HG03432 (cell line): ENCODE measurements around the gene SH3BP4.

Experiments
- ATAC-seq: cut with Tn5 transposase; IDR thresholded peaks from one replicate; pipeline ENCODE4 v1.9.1; 2021; ENCODE audit warnings: mild to moderate bottlenecking, moderate library complexity; ENCODE audit not compliant: unreplicated experiment

SH3BP4 gene

DNA sequence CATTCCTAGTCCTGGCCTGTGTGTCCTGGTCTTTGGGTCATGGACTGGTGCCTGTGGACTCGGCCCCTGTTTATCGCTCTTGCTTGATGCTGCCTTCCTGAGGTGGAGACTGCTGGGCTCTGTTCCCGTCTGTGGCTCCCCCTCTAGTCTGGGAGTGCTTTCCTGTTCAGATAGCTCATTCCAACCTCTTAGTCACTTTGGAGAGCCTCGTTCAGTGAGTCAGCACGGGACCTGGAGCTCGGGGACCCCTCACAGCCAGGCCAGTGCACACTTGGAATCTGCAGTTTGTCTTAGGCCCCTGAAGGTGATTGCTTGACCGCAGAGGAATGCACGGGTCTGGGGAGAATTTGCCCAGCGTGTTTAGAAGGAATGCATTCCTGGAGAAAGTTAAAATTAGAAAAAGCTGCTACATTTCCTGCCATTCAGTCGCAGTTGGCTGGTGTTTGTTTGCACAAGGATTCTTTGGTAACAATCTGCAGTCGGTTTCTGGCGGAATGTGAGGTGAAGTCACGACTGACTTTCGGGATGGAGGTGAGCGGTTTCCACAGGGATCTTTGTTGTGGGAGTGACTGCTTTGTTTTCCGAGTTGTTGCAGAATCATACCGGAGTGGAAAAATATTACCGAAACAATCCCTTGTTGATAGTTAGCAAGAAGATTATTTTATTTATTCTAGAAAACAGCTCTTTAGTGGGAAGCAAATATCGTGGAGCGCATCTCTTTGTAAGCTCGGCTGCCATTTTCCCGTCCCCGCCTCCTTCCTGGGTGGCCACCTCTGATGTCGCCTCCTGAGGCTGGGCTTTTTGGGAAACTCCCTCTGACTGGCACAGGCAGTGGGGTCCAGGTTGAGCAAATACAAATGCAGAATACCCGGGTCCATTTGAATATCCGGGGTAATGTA is 29.6 kb downstream of the SH3BP4 start:
- ATAC-seq, result no peak

DNA sequence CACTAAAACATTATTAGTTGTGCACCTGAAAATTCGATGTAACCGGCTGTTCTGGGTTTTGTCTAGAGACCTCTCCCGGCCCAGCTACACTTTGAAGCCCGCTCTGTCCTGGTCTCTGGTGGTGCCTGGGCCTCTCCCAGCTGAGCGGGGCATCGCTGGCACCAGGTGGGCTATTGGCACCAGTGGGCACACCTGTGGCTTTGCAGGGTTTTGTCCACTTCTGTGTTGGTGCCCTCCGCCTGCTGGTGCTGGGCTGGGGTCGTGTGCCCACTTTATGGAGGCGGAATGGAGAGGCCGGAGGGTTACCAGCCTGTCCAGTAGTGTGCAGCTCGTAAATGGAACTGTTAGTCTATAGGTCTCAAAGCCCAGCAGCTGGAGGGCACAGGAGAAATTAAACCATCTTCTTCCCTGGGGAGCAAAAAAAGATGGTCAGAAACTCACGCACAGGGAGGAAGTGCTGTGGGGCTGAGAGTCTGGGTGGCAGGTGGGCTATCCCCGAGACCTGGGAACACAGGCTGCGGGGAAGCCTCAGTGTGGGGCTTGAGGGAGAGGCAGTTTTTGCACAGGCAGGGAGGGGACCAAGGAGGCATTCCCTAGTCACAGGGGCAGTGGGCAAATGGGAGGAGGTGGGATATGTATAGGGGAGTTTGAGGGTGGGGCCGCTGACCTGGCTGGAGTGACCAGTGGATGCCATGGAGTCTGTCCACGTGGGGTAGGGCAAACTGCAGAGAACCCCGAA is 30.4 kb downstream of the SH3BP4 start:
- no peak for ATAC-seq

DNA sequence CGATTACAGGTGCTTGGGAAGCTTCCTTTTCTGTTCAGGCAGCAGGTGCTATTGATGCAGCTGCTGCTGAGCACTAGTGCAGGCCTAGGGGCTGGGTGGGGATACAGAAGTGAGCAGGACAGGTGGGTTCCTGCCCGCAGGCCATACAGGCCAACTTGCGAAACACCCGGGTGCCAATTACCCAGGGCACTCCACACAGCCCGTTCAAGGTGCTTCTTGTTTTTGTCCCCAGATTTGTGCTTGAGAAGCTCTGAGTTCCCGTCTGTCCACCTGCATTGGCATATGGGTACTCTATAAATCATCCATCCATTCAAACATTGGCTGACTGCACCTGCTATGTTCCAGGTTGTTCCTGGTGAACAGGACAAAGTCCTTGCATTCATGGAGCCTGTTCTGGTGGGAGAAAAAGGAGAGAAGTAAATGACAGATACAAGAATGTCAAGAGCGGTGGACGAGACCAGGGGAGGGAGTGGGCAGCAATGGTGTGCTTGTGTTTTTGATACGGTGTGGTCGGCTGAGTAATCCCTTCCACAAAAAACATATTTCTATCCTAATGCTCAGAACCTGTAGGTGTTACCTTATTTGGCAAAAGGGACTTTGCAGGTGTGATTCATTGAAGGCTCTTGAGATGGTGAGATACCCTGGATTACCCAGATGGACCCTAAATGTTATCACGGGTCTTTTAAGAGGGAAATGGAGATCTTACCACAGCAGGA is 31.4 kb downstream of the SH3BP4 start:
- ATAC-seq, result no peak

GRCh38 chr2:234985608-234986245 is 33.9 kb downstream of the SH3BP4 start:
- ATAC-seq, result no peak

DNA sequence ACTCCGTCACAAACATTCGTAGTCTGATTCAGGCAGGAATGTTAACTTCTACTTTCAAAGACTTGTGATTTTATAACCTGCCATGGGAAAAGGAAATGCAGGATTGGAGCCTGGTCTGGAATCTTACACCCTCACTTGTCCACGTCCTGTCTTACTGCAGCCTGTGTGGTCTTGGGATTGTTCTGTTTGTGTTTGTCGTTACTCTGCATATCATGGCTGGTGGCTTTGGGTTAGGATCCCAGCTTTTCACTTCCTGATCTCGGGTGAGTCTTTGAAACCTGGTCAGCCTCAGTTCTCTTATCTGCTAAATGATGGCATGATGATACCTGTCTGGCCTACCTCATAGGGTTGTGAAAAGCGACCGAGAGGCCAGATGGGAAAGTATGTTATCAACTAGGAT is 34.6 kb downstream of the SH3BP4 start:
- no peak for ATAC-seq

DNA sequence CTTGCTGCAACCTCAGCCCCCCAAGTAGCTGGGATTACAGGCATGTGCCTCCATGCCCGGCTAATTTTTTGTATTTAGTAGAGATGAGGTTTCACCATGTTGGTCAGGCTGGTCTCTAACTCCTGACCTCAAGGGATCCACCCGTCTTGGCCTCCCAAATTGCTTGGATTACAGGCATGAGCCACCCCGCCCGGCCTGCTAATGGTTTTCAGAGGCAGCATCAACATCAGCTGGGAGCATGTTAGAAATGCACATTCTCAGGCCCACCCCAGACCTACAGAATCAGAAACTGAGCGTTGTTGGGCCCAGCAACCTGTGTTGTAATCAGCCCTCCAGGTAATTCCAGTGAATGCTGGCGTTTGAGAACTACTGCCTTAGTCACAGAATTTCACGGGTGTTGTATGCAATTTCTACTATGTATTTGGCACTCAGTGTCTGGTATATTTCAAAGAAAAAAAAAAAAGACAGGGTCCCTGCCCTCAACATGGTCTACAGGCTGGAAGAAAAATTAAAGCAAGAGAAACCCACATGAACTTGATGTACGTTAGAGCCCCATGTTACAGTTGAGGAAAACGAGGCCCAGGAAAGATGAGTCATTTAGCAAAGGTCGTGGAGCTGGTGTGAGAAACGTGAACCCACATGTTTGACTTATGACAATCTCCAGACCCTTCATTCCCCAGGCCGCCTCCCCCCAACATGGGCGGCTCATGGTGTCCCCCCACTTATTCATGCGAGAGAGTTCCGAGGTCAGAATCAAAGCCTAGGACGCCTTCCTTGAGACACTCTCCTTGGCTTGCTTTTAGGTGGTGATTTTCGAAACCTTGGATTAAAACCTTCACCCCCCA is 35.3 kb downstream of the SH3BP4 start:
- ATAC-seq, result no peak

GRCh38 chr2:234987754-234988153 is 35.9 kb downstream of the SH3BP4 start:
- ATAC-seq, result no peak

DNA sequence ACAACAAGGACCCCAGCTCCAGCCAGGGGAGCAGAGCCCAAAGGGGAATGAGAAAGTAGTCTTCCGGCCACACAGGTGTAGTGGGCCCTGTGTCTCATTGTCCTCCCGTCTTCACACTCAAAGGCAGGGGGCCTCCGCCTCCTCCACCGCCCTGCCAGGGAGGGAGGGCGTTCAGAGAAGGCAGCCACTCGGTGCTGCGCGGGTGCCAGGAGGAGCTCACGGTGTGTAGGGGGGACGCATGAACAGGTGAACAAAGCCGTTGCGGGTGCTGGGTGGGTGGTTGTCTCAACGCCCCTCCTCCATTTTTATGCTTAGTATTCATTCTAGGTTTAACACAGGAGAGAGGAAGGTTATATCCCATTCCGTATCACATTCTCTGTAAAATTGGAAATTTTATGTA is 36.7 kb downstream of the SH3BP4 start:
- no peak for ATAC-seq

DNA sequence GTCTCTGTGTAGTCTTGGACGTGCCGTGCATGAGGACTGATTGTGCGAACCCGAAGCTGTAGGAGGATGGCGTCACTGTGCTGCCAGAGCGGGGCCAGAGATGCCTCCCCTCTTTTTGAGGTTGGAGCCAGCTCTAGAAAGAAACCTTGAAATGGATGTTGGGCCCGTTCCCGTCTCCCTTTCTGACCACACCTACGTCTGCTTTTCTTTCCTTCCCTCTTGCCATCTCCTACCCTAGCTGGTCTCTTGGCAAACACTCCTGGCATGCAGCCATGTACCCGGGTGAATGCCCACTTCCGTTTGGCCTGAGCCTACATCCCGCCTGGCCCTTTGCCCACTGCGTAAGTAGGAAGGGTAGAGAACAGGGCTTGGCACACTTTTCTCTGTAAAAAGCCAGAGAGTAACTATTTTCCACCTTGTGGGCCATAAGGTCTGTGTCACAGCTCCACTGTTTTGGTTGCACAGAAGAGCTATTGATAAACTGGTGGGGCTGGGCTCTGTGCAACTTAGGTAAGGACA is 37.4 kb downstream of the SH3BP4 start:
- no peak for ATAC-seq

- no peak for ATAC-seq
Measured at GRCh38 chr2:234990300-234990699, 38.5 kb downstream of the SH3BP4 start.

DNA sequence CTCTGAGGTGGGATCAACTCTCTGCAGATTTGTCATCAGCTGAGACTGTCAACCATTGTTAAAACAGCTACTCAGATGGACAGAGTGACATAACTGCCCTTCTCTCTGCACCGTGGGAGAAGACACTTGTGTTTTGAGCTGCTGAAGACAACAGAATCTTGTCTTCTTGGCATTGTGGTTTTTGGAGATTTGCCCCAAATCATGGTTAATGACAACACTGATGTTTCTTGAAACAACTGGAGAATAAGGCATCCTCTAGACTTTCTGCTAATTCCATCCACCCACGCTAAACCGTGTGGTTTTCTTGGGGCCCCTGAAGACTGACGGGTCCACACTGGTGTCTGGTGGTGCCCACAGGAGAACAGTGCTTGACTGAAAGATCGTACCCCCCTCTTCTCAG is 39.5 kb downstream of the SH3BP4 start:
- ATAC-seq, result no peak

- no peak for ATAC-seq
Measured at GRCh38 chr2:234991793-234992192, 40.0 kb downstream of the SH3BP4 start.

DNA sequence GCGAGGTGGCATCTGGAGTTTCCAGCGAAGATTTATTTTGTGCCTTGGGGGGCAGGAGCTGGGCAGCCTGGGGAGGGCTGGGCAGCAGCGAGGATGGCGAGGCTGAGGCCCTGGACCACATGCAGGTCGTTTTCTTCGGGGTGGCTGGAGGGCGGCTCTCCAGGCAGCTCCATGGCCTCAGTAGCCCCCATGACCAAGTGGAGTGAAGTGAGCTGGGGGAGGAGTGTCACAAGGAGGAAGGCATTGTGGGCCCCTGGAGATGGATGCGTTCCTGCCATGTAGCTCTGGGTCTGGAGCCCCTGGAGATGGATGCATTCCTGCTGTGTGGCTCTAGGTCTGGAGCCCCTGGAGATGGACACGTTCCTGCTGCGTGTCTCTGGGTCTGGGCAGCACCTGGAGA is 40.4 kb downstream of the SH3BP4 start:
- no peak for ATAC-seq

- ATAC-seq, result no peak
Measured at GRCh38 chr2:234992624-234993349, 41.0 kb downstream of the SH3BP4 start.

DNA sequence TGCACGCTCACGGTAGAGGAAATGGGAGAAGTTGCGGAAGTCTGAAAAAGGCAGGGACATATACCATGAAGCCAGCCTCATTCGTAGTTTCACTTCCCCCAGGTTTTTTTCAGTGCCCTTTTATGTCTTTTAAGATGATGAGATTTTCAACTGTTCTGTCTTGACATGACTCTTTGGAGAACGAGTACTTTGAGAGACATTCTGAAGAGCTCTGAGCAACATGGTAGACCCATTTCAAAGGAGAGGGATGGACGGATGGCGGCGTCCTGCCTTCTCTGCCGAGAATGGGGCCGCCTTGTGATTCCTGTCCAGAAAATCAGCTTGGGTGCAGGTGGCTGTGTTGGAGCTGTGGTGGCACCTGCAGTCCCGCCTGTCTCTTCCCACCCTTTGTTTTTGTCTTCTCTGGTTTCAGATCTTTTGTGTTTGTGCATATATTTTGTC is 41.7 kb downstream of the SH3BP4 start:
- ATAC-seq, result no peak

DNA sequence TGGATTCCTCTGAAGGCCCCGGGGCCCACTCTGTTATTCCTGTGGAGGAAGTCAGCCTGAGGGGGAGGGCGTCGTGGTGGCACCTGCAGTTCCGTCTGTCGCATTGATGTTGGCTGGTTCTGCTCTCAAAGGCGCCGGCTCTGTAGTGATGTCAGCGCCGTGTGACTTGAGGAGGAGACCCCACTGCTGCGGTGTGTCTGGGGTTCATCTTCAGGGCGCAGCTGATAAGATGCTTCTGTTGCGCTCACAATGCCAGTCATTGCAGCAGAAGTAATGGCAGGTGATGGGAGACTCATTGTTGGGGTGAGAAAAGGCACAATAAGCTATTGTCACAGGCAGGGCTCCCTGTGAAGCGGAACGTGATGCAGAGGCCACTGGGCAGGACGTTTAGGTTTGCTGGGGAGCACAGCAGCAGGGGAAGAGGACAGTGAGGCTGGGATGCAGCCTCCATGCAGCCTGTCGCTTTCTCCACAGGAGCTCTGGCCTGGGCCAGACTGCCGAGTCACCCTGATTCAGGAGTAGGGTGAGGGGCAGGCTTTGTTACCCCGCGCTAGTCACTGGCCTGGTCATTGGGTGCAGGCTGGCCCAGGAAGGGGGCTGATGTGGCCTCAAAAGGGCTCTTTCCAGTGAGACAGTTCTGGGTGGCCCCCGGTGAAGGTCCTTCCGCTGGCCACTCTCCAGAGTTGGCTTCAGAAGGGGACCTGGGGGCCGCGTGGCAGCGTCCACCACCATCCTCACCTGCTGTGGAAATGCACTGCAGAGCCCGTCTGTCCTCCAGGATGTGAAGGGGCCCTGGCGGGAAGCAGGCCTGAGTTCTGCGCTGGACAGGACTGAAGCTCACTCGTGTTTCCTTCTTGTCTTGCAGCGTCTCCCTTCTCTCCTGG is 42.9 kb downstream of the SH3BP4 start:
- no peak for ATAC-seq

DNA sequence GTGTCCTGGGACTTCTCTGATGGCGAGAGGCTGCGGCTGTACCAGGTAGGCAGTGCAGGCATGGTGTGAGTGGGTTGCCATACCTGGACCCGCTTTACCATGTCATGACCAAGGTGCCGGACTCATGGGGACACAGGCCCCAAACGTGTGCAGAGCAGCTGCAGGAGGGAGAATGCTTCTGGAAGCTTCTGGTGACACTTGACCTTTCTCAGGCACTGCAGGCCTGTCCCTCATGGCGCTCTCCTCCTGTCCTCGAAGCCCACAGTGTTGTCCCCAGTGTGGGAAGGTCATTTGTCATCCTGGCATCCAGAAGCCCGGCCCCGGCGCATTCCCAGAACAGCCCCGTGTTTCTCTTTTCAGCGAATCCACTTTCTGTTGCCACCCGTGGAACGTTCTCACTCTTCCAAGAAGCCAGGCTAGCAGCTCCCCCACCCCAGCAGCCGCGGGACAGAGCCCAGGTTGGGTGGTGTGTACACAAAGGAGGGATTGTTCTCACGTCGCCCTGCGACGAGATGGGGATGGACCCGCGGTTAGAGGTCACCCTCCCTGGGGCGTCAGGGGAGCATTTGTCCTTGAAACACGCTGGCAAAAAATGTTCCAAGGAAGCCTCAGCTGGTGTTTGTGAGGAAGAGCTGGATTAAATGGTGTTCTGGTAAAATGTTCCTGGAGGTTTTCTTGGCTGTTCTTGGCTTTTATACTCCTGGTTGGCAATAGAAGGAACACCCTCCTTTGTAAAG is 43.7 kb downstream of the SH3BP4 start:
- no peak for ATAC-seq
